Trophoblast cell (in vitro differentiated cells and primary cell): Measurements from ENCODE around the gene ACSF2.
"Not testable (repeated sequence)": the region's sequence is repeated elsewhere in the genome, so short reads cannot be mapped to it uniquely, and the experiment has no call there.

Experiments
- DNase-seq, 2 donors: peaks; one replicate each; pipeline ENCODE4 v3.0.0-alpha.2; 2016
- H2AFZ ChIP-seq: 2 replicates; pipeline ENCODE4 v1.6.1; 2013; ENCODE audit warnings: low read length, moderate library complexity, mild to moderate bottlenecking; ENCODE audit not compliant: insufficient read depth, poor library complexity
- H2AK5ac ChIP-seq: 2 replicates; pipeline ENCODE4 v1.6.1; 2013; ENCODE audit warnings: mild to moderate bottlenecking, low read length
- H2BK120ac ChIP-seq: 2 replicates; pipeline ENCODE4 v1.6.1; 2013; ENCODE audit warnings: low read length, mild to moderate bottlenecking, moderate library complexity; ENCODE audit not compliant: insufficient read depth, poor library complexity
- H2BK12ac ChIP-seq: 2 replicates; pipeline ENCODE4 v1.6.1; 2013; ENCODE audit warnings: mild to moderate bottlenecking, low read length, moderate library complexity
- H2BK5ac ChIP-seq: 2 replicates; pipeline ENCODE4 v1.6.1; 2013; ENCODE audit warnings: low read length, low read depth, moderate library complexity, mild to moderate bottlenecking; ENCODE audit not compliant: poor library complexity
- H3K14ac ChIP-seq: 2 replicates; pipeline ENCODE4 v1.6.1; 2013; ENCODE audit warnings: mild to moderate bottlenecking, low read length
- H3K18ac ChIP-seq: 2 replicates; pipeline ENCODE4 v1.6.1; 2013; ENCODE audit warnings: mild to moderate bottlenecking, low read length
- H3K23ac ChIP-seq: 2 replicates; pipeline ENCODE4 v1.6.1; 2013; ENCODE audit warnings: low read length
- H3K27ac ChIP-seq: 2 replicates; pipeline ENCODE4 v1.5.1; 2013; ENCODE audit warnings: low read depth, mild to moderate bottlenecking, inconsistent platforms, low read length, moderate library complexity
- H3K27me3 ChIP-seq: 2 replicates; pipeline ENCODE4 v1.6.1; 2013; ENCODE audit warnings: inconsistent platforms, mild to moderate bottlenecking, low read length, moderate library complexity; ENCODE audit not compliant: insufficient read depth
- H3K36me3 ChIP-seq, 2 experiments: 1 replicate in 1 of 2; 2 replicates in 1 of 2; pipeline ENCODE4 v1.6.1; 2013; ENCODE audit warnings: low read length in 2 of 2, mild to moderate bottlenecking in 2 of 2, moderate library complexity in 1 of 2; ENCODE audit not compliant: insufficient read depth in 2 of 2, control insufficient read depth in 1 of 2
- H3K4ac ChIP-seq: 2 replicates; pipeline ENCODE4 v1.6.1; 2013; ENCODE audit warnings: low read depth, mild to moderate bottlenecking, low read length, moderate library complexity
- H3K4me1 ChIP-seq, 2 experiments: 1 replicate in 1 of 2; 2 replicates in 1 of 2; pipeline ENCODE4 v1.6.1; 2013; ENCODE audit warnings: low read length in 2 of 2, mild to moderate bottlenecking in 2 of 2, moderate library complexity in 1 of 2; ENCODE audit not compliant: insufficient read depth in 2 of 2, control insufficient read depth in 1 of 2
- H3K4me2 ChIP-seq: 2 replicates; pipeline ENCODE4 v1.6.1; 2013; ENCODE audit warnings: inconsistent platforms, mild to moderate bottlenecking, low read length, moderate library complexity
- H3K4me3 ChIP-seq: 2 replicates; pipeline ENCODE4 v1.5.1; 2013; ENCODE audit warnings: mild to moderate bottlenecking, low read depth, low read length, inconsistent platforms
- H3K79me1 ChIP-seq: one replicate; pipeline ENCODE4 v1.6.1; 2013; ENCODE audit warnings: low read length
- H3K79me2 ChIP-seq: 2 replicates; pipeline ENCODE4 v1.6.1; 2013; ENCODE audit warnings: low read length, mild to moderate bottlenecking; ENCODE audit not compliant: control insufficient read depth, insufficient read depth, poor library complexity
- H3K9ac ChIP-seq: 2 replicates; pipeline ENCODE4 v1.6.1; 2013; ENCODE audit warnings: mild to moderate bottlenecking, low read length
- H3K9me3 ChIP-seq: 2 replicates; pipeline ENCODE4 v1.6.1; 2013; ENCODE audit warnings: low read depth, mild to moderate bottlenecking, control low read depth, inconsistent platforms, low read length; ENCODE audit not compliant: insufficient read depth
- H4K12ac ChIP-seq: 2 replicates; pipeline ENCODE4 v1.6.1; 2013; ENCODE audit warnings: low read depth, mild to moderate bottlenecking, low read length, moderate library complexity
- H4K8ac ChIP-seq: 2 replicates; pipeline ENCODE4 v1.6.1; 2013; ENCODE audit warnings: low read depth, mild to moderate bottlenecking, low read length, moderate library complexity
- H4K91ac ChIP-seq: one replicate; pipeline ENCODE4 v1.6.1; 2013; ENCODE audit warnings: low read depth, mild to moderate bottlenecking, low read length, moderate library complexity
- WGBS: extraction: QIAGEN DNeasy Blood & Tissue Kit; methylation state at CpG from one replicate; pipeline ENCODE4 v1.1.7; 2013; ENCODE audit warnings: missing lambda C conversion rate; ENCODE audit not compliant: insufficient read length, insufficient coverage; ENCODE audit errors: extremely low coverage; 5-methylcytosine and 5-hydroxymethylcytosine counted together

The ACSF2 gene

GRCh38 chr17:50398672-50399071 lies 27.3 kb upstream of the ACSF2 start:
- not testable (repeated sequence) for H3K18ac ChIP-seq, H3K4ac ChIP-seq, H3K9me3 ChIP-seq, H3K27me3 ChIP-seq, H4K8ac ChIP-seq, H3K79me1 ChIP-seq, H3K23ac ChIP-seq, H3K4me2 ChIP-seq, H2BK5ac ChIP-seq, H3K27ac ChIP-seq, H2BK120ac ChIP-seq, H2BK12ac ChIP-seq, H2AFZ ChIP-seq, H4K12ac ChIP-seq, H3K4me3 ChIP-seq, DNase-seq, H4K91ac ChIP-seq, H3K9ac ChIP-seq, H3K14ac ChIP-seq, H2AK5ac ChIP-seq
- Histone ChIP-seq H3K4me1 (peaks cover 2 to 16% of the 10 kb centered on the region in 2 experiments), H3K36me3 (peaks cover 7 to 17% of the 10 kb centered on the region in 2 experiments), H3K79me2 (peaks cover 15% of the 10 kb centered on the region)
- WGBS: no CpG with 5 or more reads among the region's 3 CpGs

- H3K4me2 ChIP-seq, H2AK5ac ChIP-seq, H3K9me3 ChIP-seq, H3K79me1 ChIP-seq, H3K14ac ChIP-seq, H3K23ac ChIP-seq, H3K36me3 ChIP-seq, DNase-seq, H2BK120ac ChIP-seq, H3K18ac ChIP-seq, H3K27ac ChIP-seq, H2BK12ac ChIP-seq, H3K27me3 ChIP-seq, H4K8ac ChIP-seq, H3K4ac ChIP-seq, H4K12ac ChIP-seq, H4K91ac ChIP-seq, H2BK5ac ChIP-seq, H3K4me3 ChIP-seq, H2AFZ ChIP-seq, H3K9ac ChIP-seq: not testable (repeated sequence)
- Histone ChIP-seq H3K79me2 (peaks cover 15% of the 10 kb centered on the region), H3K4me1 (peaks cover 2 to 16% of the 10 kb centered on the region in 2 experiments)
- WGBS: no CpG with 5 or more reads among the region's 8 CpGs
Measured at GRCh38 chr17:50399591-50399990, 26.4 kb upstream of the ACSF2 start.

GRCh38 chr17:50405351-50405750 lies 20.7 kb upstream of the ACSF2 start:
- H3K9me3 ChIP-seq, H3K23ac ChIP-seq, H3K4ac ChIP-seq, H3K4me3 ChIP-seq, H2AFZ ChIP-seq, H4K12ac ChIP-seq, H3K18ac ChIP-seq, H2BK120ac ChIP-seq, H2AK5ac ChIP-seq, H3K4me2 ChIP-seq, H3K4me1 ChIP-seq, H2BK12ac ChIP-seq, H4K8ac ChIP-seq, H3K79me1 ChIP-seq, H3K14ac ChIP-seq, H3K9ac ChIP-seq, DNase-seq, H4K91ac ChIP-seq, H3K27me3 ChIP-seq, H3K36me3 ChIP-seq, H3K79me2 ChIP-seq, H3K27ac ChIP-seq, H2BK5ac ChIP-seq: not testable (repeated sequence)
- no CpG with 5 or more reads among the region's 4 CpGs for WGBS

GRCh38 chr17:50406578-50406977 lies 19.4 kb upstream of the ACSF2 start:
- Histone ChIP-seq H2BK12ac (no peak overlapping the region), H4K12ac (no peak overlapping the region), H3K9me3 (no peaks in the 10 kb centered on the region), H3K4me3 (no peak overlapping the region), H2BK5ac (no peak overlapping the region), H3K27ac (no peak overlapping the region), H3K4ac (no peak overlapping the region), H3K36me3 (no peaks in the 10 kb centered on the region), H3K4me2 (no peak overlapping the region), H3K18ac (no peak overlapping the region), H3K23ac (no peak overlapping the region), H3K79me2 (no peaks in the 10 kb centered on the region), H3K14ac (no peak overlapping the region), H2AK5ac (no peak overlapping the region), H4K91ac (no peak overlapping the region), H2AFZ (no peak overlapping the region), H3K79me1 (no peaks in the 10 kb centered on the region), H2BK120ac (no peak overlapping the region), H3K27me3 (no peaks in the 10 kb centered on the region), H3K4me1 (no peaks in the 10 kb centered on the region), H4K8ac (no peak overlapping the region), H3K9ac (no peak overlapping the region)
- no CpG with 5 or more reads among the region's 5 CpGs for WGBS
- DNase-seq: no peak
